Thymus (tissue), 11 donors: Measurements from ENCODE around the gene SYNJ2. TPM values are rescaled to one million over a fixed set of nuclear protein-coding genes. Genes with fewer than 3 reads are reported as not detected.

Experiments used
- DNase-seq, 9 donors: peaks; one replicate each; pipeline ENCODE4 v3.0.0-alpha.2; 2013; ENCODE audit warnings: low spot score in 9 of 9, low read depth in 6 of 9, missing footprints in 1 of 9
- H3K27ac ChIP-seq, 2 donors: one replicate each; pipeline ENCODE4 v1.5.1; 2013; ENCODE audit warnings: control low read depth in 1 of 2, low read depth in 1 of 2, low read length in 1 of 2, mild to moderate bottlenecking in 1 of 2, moderate library complexity in 1 of 2
- H3K27me3 ChIP-seq, 2 donors: one replicate each; pipeline ENCODE4 v1.5.1; 2013; ENCODE audit warnings: low read length in 1 of 2; ENCODE audit not compliant: control insufficient read depth in 2 of 2, insufficient read depth in 1 of 2
- H3K36me3 ChIP-seq, 2 donors: one replicate each; pipeline ENCODE4 v1.5.1; 2013; ENCODE audit warnings: low read length in 1 of 2, mild to moderate bottlenecking in 1 of 2, moderate library complexity in 1 of 2; ENCODE audit not compliant: control insufficient read depth in 2 of 2, insufficient read depth in 2 of 2
- H3K4me1 ChIP-seq, 2 donors: one replicate each; pipeline ENCODE4 v1.5.1; 2013; ENCODE audit warnings: low read length in 2 of 2; ENCODE audit not compliant: control insufficient read depth in 2 of 2, insufficient read depth in 2 of 2
- H3K4me3 ChIP-seq, 2 donors: one replicate each; pipeline ENCODE4 v1.5.1; 2013; ENCODE audit warnings: low read length in 2 of 2, control low read depth in 1 of 2, mild to moderate bottlenecking in 1 of 2
- H3K9me3 ChIP-seq, 2 donors: one replicate each; pipeline ENCODE4 v1.5.1; 2013; ENCODE audit warnings: low read length in 1 of 2, mild to moderate bottlenecking in 1 of 2; ENCODE audit not compliant: control insufficient read depth in 2 of 2, insufficient read depth in 1 of 2
- WGBS: extraction: QIAGEN DNeasy Blood & Tissue Kit; methylation state at CpG from one replicate; pipeline ENCODE4 v1.1.7; 2013; 5-methylcytosine and 5-hydroxymethylcytosine counted together
- polyA plus RNA-seq: library from polyadenylated mRNA; stranded (reverse); fragments of 200-250 nt; gene quantifications from one replicate; pipeline ENCODE4 v1.2.3, GENCODE V29; 2013
- total RNA-seq: library from RNA; stranded (reverse); fragments of 120-200 nt; gene quantifications from one replicate; pipeline ENCODE4 v1.2.4, GENCODE V29; 2013
- donor health status: healthy.

Gene SYNJ2
- total and polyA plus RNA-seq, 2 donors, result 5.7 to 8.2 TPM

GRCh38 chr6:158061709-158062461, 80.2 kb downstream of the SYNJ2 start:
- no peak overlapping the region for H3K4me3 ChIP-seq
- 96% methylated on average over 29 of the region's 29 CpGs for WGBS
- peaks cover 0 to 21% of the 10 kb centered on the region in 2 donors for H3K4me1 ChIP-seq
- no peaks in the 10 kb centered on the region for H3K27me3 ChIP-seq
- peaks cover 0 to 4% of the 10 kb centered on the region in 2 donors for H3K9me3 ChIP-seq
- no peak for DNase-seq
- no peak overlapping the region for H3K27ac ChIP-seq
- peaks cover 19 to 23% of the 10 kb centered on the region in 2 donors for H3K36me3 ChIP-seq

DNA sequence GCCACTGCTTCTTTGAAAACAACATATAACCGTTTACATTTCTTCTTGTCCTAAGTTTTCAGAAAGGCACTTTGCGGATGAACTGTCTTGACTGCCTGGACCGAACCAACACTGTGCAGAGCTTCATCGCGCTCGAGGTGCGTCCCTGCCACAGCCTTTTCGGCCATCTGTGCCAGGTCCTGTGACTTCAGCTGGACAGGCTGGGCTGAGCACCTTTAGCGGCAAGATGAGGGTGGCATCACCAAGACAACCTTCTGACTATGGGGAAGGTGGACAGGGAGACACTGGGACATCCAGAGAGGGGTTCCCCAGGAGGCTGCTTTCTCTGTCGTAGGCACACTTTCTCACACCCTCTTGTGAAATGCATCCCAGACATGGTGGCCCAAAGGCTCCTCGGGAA, 82.1 kb downstream of the SYNJ2 start:
- peaks cover 24 to 36% of the 10 kb centered on the region in 2 donors for H3K36me3 ChIP-seq
- DNase-seq, result no peak
- 98% methylated on average over 11 of the region's 11 CpGs for WGBS

DNA sequence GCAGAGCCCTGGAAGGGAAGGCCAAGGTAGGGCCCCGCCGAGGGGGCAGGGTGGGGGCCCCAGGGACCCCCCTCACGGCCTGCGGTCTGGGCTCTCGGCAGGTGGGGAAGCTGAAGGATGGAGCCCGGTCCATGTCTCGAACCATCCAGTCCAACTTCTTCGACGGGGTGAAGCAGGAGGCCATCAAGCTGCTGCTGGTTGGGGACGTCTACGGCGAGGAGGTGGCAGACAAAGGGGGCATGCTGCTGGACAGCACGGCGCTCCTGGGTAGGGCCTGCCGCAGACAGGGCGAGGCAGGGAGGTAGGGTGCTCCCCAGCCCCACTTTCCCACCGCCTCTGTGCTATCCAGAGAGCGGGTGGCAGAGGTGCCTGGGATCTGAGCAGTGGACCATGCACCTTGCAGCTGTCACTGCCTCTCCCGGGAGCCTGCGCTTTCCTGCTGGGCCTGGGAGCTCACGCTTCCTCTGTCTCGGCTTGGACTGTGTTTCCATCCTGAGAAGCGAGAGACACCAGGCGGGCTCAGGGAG, 83.1 kb downstream of the SYNJ2 start:
- H3K4me3 ChIP-seq, result no peak overlapping the region
- DNase-seq, result no peak
- WGBS, result 92% methylated on average over 24 of the region's 24 CpGs
- H3K9me3 ChIP-seq, result peaks cover 0 to 4% of the 10 kb centered on the region in 2 donors
- H3K4me1 ChIP-seq, result peaks cover 0 to 17% of the 10 kb centered on the region in 2 donors
- H3K27ac ChIP-seq, result no peak overlapping the region
- no peaks in the 10 kb centered on the region for H3K27me3 ChIP-seq
- peaks cover 28 to 39% of the 10 kb centered on the region in 2 donors for H3K36me3 ChIP-seq

More for the DNA sequence above, 82.1 kb downstream of the SYNJ2 start:
- peaks cover 0 to 18% of the 10 kb centered on the region in 2 donors for H3K4me1 ChIP-seq
- H3K27me3 ChIP-seq, result no peaks in the 10 kb centered on the region
- no peak overlapping the region for H3K4me3 ChIP-seq
- H3K27ac ChIP-seq, result no peak overlapping the region
- H3K9me3 ChIP-seq, result peaks cover 0 to 4% of the 10 kb centered on the region in 2 donors

DNA sequence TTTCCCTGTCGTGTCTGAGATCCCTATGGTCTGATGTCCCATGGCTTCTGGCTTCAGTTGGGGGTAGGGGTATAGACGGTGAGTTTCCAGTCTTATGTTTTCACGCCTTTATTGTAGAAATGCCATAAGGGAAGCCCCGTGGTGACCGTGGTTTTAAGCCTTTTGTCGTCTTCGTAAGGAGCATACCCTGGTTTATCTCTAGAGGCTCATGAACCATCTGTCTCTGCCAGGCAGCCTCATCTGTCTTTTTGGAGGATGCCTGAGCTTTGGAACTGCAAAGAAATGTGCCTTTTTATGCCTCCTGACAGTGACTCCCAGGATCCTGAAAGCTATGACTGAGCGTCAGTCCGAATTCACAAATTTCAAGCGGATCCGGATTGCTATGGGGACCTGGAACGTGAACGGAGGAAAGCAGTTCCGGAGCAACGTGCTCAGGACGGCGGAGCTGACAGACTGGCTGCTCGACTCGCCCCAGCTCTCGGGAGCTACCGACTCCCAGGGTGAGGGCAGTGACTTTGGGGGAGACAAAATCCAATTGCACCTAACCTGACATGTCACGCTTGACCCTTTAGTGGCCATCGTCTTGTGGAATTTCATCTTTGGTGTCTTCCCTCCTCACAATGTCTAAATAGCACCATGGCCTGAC, 84.6 kb downstream of the SYNJ2 start:
- no peaks in the 10 kb centered on the region for H3K27me3 ChIP-seq
- no peak overlapping the region for H3K4me3 ChIP-seq
- WGBS, result 89% methylated on average over 23 of the region's 23 CpGs
- peaks cover 0 to 3% of the 10 kb centered on the region in 2 donors for H3K4me1 ChIP-seq
- DNase-seq, result no peak
- H3K9me3 ChIP-seq, result no peaks in the 10 kb centered on the region
- peaks cover 40 to 49% of the 10 kb centered on the region in 2 donors for H3K36me3 ChIP-seq
- H3K27ac ChIP-seq, result no peak overlapping the region

DNA sequence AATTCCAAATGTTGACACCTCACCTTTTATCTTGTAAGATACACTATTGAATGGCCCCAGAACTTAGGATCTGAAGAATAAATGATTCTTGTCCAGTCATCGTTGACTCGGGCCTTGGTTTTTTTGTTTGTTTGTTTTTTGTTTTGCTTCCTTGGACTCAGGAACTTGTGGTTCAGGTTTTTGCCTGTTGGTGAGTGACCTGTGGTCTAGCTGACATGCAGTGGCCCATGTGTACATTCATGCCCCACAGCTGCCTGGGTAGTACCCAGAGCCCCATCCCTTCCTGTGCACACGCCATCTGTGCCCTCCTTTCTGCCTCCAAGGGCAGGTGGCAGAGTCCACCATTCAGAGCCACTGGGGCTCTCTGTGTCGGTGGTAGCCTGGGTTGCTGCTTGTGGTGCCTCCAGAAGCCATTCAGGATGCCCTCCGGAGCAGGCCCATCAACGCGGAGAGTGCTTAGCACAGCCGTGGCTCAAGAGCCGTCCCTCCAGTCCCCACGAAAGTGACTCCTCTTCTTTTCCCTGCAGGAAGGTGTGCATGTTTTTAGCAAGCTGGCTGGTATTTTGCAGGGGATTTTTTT, 85.9 kb downstream of the SYNJ2 start:
- Histone ChIP-seq H3K4me3 (no peak overlapping the region), H3K27ac (no peak overlapping the region), H3K36me3 (peaks cover 45 to 54% of the 10 kb centered on the region in 2 donors), H3K9me3 (no peaks in the 10 kb centered on the region), H3K27me3 (no peaks in the 10 kb centered on the region), H3K4me1 (peaks cover 0 to 8% of the 10 kb centered on the region in 2 donors)
- DNase-seq, result no peak
- WGBS, result 98% methylated on average over 10 of the region's 10 CpGs

- no peaks in the 10 kb centered on the region for H3K9me3 ChIP-seq
- 93% methylated on average over 10 of the region's 10 CpGs for WGBS
- DNase-seq, result no peak
- no peak overlapping the region for H3K27ac ChIP-seq
- peaks cover 0 to 10% of the 10 kb centered on the region in 2 donors for H3K4me1 ChIP-seq
- no peak overlapping the region for H3K4me3 ChIP-seq
- no peaks in the 10 kb centered on the region for H3K27me3 ChIP-seq
- peaks cover 45 to 54% of the 10 kb centered on the region in 2 donors for H3K36me3 ChIP-seq
These were observed 86.7 kb downstream of the SYNJ2 start for GRCh38 chr6:158068156-158068892.

DNA sequence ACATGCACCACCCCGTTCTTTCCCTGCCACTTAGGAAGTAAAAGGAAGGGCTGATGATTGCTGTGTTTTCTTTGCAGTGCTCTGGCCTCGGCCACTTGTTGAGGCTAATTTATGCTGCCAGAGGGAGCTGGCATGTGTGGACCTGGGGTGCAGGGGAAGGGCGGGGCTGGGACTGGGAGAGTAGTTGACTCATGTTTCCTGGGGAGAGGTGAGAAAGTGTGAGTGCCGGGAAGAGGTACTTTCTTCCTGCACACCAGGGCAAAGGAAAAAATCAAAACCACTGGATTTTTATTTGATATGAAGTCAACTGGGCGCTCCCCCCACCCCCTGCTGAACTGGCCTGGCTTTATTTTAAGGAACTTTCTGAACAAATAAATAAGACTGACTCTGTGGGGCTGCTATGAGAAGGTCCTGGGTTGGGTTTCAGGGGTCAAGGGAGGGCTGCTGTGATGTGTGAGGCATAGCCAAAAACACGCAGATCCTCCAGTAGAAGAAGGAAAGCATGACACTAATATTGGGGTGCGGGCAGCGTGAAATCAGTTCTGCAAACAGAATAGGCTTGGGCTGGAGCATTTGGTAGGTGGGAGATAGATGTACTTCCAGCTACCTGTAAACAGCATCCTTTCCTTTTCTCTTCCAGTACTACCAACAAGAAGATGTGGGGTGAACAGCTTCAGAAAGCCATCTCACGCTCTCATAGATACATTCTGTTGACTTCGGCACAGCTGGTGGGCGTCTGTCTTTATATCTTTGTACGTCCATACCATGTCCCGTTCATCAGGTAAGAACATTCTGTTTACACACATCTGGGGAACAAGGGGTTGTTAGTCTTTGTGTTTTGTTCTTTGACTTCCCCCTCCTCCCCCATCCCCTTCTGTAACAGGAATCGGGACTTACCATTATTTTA, 87.5 kb downstream of the SYNJ2 start:
- no peak for DNase-seq
- H3K36me3 ChIP-seq, result peaks cover 40 to 54% of the 10 kb centered on the region in 2 donors

DNA sequence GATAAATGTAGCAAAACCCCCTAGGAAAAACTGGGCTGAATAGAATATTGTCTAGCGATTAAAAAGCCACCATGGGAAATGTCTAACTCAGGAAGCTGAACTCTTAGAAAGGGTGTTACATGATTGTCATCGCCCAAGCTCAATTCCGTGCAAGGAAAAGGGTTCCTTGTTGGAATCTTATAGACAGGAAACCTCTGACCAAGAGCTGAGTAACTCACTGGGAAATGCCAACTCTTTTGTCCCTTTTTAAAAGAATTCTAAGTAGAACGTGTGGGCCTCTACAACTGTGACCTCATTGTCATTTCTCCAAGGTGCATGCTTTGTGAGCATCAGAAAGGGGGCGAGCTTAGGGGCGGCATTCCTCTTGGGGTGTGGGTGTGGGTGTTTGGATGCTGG, 88.1 kb downstream of the SYNJ2 start:
- Histone ChIP-seq H3K36me3 (peaks cover 41 to 48% of the 10 kb centered on the region in 2 donors), H3K27ac (no peak overlapping the region), H3K4me3 (no peak overlapping the region), H3K4me1 (peaks cover 10 to 21% of the 10 kb centered on the region in 2 donors), H3K9me3 (no peaks in the 10 kb centered on the region), H3K27me3 (no peaks in the 10 kb centered on the region)
- 98% methylated on average over 6 of the region's 6 CpGs for WGBS
- DNase-seq, result no peak

More for the DNA sequence above, 87.5 kb downstream of the SYNJ2 start:
- Histone ChIP-seq H3K9me3 (no peaks in the 10 kb centered on the region), H3K4me3 (no peak overlapping the region), H3K27me3 (no peaks in the 10 kb centered on the region), H3K4me1 (peaks cover 8 to 17% of the 10 kb centered on the region in 2 donors), H3K27ac (no peak overlapping the region)
- WGBS, result 93% methylated on average over 14 of the region's 14 CpGs
